ENCODE measurements around the gene PTPRN2.

Gene PTPRN2

DNA sequence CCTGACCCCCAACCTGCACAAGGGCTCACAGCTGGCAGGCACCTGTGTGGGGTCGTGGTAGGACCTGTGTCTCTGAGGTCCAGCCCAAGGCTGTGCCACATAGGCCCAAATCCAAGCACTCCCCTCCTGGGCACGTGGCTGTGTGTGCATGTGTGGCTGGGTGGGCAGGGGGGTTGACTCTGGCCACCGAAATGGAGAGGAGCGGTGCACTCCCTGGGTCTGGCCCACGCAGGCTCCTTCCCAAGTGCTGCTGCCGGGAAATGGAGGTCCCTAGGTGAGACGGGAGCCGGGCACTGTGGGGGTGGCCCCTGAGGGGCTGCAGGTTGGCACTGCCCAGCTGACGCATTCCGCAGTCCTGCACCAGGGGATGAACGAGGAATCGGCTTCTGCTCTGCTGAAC lies 722.7 kb downstream of the PTPRN2 start:
- TF ChIP-seq, protein P1, sequence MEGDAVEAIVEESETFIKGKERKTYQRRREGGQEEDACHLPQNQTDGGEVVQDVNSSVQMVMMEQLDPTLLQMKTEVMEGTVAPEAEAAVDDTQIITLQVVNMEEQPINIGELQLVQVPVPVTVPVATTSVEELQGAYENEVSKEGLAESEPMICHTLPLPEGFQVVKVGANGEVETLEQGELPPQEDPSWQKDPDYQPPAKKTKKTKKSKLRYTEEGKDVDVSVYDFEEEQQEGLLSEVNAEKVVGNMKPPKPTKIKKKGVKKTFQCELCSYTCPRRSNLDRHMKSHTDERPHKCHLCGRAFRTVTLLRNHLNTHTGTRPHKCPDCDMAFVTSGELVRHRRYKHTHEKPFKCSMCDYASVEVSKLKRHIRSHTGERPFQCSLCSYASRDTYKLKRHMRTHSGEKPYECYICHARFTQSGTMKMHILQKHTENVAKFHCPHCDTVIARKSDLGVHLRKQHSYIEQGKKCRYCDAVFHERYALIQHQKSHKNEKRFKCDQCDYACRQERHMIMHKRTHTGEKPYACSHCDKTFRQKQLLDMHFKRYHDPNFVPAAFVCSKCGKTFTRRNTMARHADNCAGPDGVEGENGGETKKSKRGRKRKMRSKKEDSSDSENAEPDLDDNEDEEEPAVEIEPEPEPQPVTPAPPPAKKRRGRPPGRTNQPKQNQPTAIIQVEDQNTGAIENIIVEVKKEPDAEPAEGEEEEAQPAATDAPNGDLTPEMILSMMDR (IDR thresholded peaks at IDR 0.05; ENCODE audit: borderline replicate concordance, control extremely low read depth, extremely low read depth, insufficient read depth, missing control alignments): no peak
- no peak for DNase-seq (ENCODE audit: low spot score)
- in situ Hi-C loops (cut with MboI; ENCODE audit: low sequenced_read_pairs, unreplicated experiment): no loop called here

DNA sequence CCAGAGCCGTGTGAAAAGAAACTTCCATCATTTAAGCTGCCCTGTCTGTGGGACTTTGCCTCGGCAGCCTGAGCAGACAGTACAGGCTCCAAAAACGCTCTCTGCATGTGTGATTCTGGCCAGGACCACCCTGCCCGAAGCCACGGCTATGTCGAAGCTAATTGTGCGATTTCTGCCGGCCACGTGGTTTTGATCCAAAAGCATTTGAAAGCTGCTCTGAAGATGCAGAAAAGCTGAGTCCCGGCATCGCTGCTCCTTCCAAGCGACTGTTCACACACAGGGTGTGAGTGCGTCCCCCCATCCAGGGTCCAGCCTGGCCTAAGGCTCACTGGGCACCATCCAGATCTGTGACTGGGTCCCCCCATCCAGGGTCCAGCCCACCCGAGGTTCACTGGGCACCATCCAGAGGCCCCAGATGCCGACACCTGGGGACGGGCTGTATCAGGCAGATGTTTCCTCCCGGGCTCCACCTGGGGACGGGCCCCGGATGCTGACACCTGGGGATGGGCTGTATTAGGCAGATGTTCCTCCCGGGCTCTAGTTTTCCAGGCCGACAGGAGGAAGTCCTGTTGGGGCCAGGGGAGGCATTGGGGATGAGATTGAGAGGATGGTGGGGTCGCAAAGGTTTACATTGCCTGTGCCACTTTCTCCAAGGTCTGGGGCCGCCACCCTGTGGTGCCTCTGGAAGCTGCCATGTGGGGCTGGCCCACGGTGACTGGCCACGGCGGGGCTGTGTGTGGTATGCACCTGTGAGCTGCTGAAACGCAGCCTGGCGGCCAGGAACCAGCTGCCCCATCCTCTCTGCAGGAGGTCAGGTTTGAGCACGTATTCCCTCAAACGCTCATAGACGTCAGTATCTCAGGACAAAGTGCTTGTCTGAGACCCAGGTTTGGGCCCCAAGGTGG lies 723.5 kb downstream of the PTPRN2 start:
- no peak for DNase-seq (ENCODE audit: low spot score)
- TF ChIP-seq, protein P1 (IDR thresholded peaks at IDR 0.05; ENCODE audit: borderline replicate concordance, control extremely low read depth, extremely low read depth, insufficient read depth, missing control alignments): no peak
- in situ Hi-C loops (cut with MboI; ENCODE audit: low sequenced_read_pairs, unreplicated experiment): no loop called here

DNA sequence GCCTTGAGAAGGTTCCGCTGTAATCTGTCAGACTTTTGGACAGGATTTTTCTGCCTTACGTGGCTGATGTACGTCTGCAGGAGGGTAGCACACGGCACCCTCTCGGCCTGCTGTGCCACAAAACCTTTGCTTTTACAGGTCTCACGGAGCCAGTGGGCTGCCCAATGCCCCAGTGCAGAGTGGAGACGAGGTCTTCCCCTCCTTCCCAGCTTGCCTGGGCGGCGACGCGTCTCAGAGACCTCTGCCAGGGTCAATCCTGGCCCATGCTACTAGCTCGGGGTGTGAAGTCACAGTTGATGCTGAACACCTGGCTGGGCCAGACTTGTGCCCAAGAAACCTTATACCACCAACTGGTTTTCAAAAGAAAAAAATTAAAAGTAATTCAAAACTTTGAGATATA lies 724.4 kb downstream of the PTPRN2 start:
- TF ChIP-seq, protein P1 (IDR thresholded peaks at IDR 0.05; ENCODE audit: borderline replicate concordance, control extremely low read depth, extremely low read depth, insufficient read depth, missing control alignments): no peak
- in situ Hi-C loops (cut with MboI; ENCODE audit: low sequenced_read_pairs, unreplicated experiment): no loop called here

DNA sequence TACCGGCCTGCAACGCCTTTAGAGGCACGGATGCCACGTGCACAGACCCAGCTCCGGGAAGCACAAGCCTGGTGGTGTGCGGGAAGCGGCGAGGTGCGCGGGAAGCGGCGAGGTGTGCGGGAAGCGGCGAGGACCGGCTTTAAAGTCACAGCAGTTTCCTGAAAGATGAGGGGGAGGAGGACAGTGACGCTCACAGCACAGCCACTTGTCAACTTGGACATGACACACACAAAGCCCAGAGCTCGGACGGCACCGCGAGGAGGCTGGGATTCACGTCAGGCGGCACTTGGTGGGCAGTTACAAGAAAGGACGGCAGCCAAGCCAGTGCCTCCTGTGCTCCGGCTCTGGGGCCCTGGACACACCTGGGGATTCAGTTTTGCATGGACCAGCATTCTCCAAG lies 724.9 kb downstream of the PTPRN2 start:
- DNase-seq (ENCODE audit: low spot score): no peak
- TF ChIP-seq, protein P1 (IDR thresholded peaks at IDR 0.05; ENCODE audit: borderline replicate concordance, control extremely low read depth, extremely low read depth, insufficient read depth, missing control alignments): no peak
- in situ Hi-C loops (cut with MboI; ENCODE audit: low sequenced_read_pairs, unreplicated experiment): no loop called here

More for the DNA sequence above, 724.4 kb downstream of the PTPRN2 start:
- DNase-seq (ENCODE audit: low spot score): no peak

DNA sequence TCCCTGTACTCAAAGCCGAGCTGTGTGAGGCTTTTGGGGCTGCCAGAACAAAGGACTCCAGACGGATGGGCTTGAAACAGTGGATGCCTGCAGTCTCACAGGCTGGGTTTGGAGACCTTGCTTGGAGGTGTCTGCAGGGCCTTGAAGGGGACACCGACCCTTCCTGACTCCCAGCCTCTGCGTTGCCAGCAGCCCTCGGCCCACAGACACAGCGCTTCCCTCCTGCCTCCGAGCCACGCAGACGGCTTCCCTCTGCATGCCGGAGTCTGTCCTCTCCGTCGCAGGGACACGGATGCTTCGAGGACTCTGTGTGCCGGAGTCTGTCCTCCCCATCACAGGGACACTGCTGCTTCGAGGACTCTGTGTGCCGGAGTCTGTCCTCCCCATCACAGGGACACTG lies 726.1 kb downstream of the PTPRN2 start:
- no peak for DNase-seq (ENCODE audit: low spot score)
- in situ Hi-C loops (cut with MboI; ENCODE audit: low sequenced_read_pairs, unreplicated experiment): no loop called here
- TF ChIP-seq, protein P1 (IDR thresholded peaks at IDR 0.05; ENCODE audit: borderline replicate concordance, control extremely low read depth, extremely low read depth, insufficient read depth, missing control alignments): no peak

DNA sequence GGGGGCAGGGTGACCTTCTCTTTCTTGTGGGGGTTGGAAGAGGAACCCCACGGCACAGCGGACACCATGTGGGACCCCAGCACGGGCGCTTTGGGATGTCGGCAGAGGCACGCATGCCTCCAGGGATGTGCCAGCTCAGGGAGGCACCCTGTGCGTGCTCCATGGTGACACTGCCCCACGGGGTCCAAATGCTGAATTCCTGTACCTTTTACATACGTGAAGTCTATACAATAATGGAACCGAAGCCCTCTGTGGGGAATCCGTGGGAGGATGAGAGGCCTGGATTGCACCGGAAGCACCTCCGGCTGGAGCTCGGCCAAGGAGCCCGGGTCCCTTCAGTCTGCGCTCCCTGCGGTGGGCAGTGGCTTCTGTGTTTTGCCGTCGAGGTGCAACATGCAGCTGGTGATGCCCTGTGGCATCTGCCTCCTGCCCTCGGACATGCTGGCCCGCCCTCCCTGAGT lies 726.6 kb downstream of the PTPRN2 start:
- in situ Hi-C loops (cut with MboI; ENCODE audit: low sequenced_read_pairs, unreplicated experiment): no loop called here
- TF ChIP-seq, protein P1 (IDR thresholded peaks at IDR 0.05; ENCODE audit: borderline replicate concordance, control extremely low read depth, extremely low read depth, insufficient read depth, missing control alignments): no peak
- no peak for DNase-seq (ENCODE audit: low spot score)
